K562 (cell line): ENCODE measurements around the gene NFS1. TPM values are rescaled to one million over a fixed set of nuclear protein-coding genes. Genes with fewer than 3 reads are reported as not detected.

Source experiments
- BRD9 ChIP-seq: fragments of 450-650 bp; IDR thresholded peaks from 2 replicates; pipeline ENCODE4 v1.6.1; 2018; ENCODE audit warnings: low read depth; ENCODE audit not compliant: partially characterized antibody
- CEBPZ ChIP-seq: fragments of 150-350 bp; IDR thresholded peaks from 2 replicates; pipeline ENCODE4 v1.6.1; 2014; ENCODE audit warnings: low read depth, mild to moderate bottlenecking, low read length, borderline replicate concordance
- CREM ChIP-seq: IDR thresholded peaks from 2 replicates; pipeline ENCODE4 v1.6.1; 2014; ENCODE audit warnings: antibody characterized with exemption, low read depth
- DDX20 ChIP-seq: fragments of 450-650 bp; IDR thresholded peaks from 2 replicates; pipeline ENCODE4 v1.6.1; 2016; ENCODE audit warnings: missing genetic modification characterization, low read depth, mild to moderate bottlenecking, missing compliant biosample characterization, moderate library complexity
- E2F3 ChIP-seq: fragments of 250-450 bp; sonication (Bioruptor Pico); IDR thresholded peaks from 2 replicates; pipeline ENCODE4 v1.4.0; 2020; ENCODE audit warnings: mild to moderate bottlenecking
- FOXP1 ChIP-seq: sonication (generic); formaldehyde crosslinking; IDR thresholded peaks from 2 replicates; pipeline ENCODE4 v1.8.0; 2022; ENCODE audit warnings: mild to moderate bottlenecking, missing genetic modification reagents
- GTF2F1 ChIP-seq: IDR thresholded peaks from 2 replicates; pipeline ENCODE4 v1.6.1; 2011; ENCODE audit warnings: low read depth, low read length, improper control_type of control experiment
- HES1 ChIP-seq: fragments of 450-650 bp; IDR thresholded peaks from 2 replicates; pipeline ENCODE4 v1.6.1; 2016; ENCODE audit warnings: low read depth, mild to moderate bottlenecking, moderate library complexity
- ILF3 ChIP-seq: fragments of 450-650 bp; IDR thresholded peaks from 2 replicates; pipeline ENCODE4 v1.6.1; 2018; ENCODE audit warnings: antibody characterized with exemption, mild to moderate bottlenecking, moderate library complexity, borderline replicate concordance
- KDM4B ChIP-seq, 2 experiments: fragments of 450-650 bp in 1 of 2; sonication (generic) in 1 of 2; IDR thresholded peaks; 2 replicates each; pipeline ENCODE4 v1.6.1; 2016 to 2017; ENCODE audit warnings: borderline replicate concordance in 2 of 2, antibody characterized with exemption in 1 of 2, low read depth in 1 of 2, mild to moderate bottlenecking in 1 of 2
- MAFG ChIP-seq: fragments of 450-650 bp; conservative IDR thresholded peaks from 2 replicates; pipeline ENCODE4 v1.6.1; 2016; ENCODE audit warnings: missing genetic modification characterization, missing compliant biosample characterization
- PTRF ChIP-seq: fragments of 450-650 bp; IDR thresholded peaks from 2 replicates; pipeline ENCODE4 v1.6.1; 2016; ENCODE audit warnings: mild to moderate bottlenecking, missing genetic modification characterization, missing compliant biosample characterization
- polyA plus RNA-seq, 8 experiments: library from polyadenylated mRNA; depleted of rRNA in 4 of 8; stranded (reverse) in 5 of 8; unstranded in 3 of 8; fragments of >200 nt; fragmentation: Nextera tagmentation in 2 of 8; fragmentation: Illumina TruSeq in 1 of 8; extraction: Ambion mirVana in 2 of 8; extraction: Trizol in 1 of 8; gene quantifications; 2 replicates each; pipeline versions ENCODE4 v1.2.1 to v1.2.3, GENCODE V29; 2011 to 2014; ENCODE audit warnings: inconsistent platforms in 1 of 8, missing spikeins in 1 of 8
- total RNA-seq, 7 experiments: library from RNA; depleted of rRNA in 6 of 7; stranded (reverse); fragments of >200 nt in 6 of 7; fragmentation: Illumina TruSeq in 2 of 7; extraction: Trizol in 2 of 7; gene quantifications; 2 replicates each; pipeline versions ENCODE4 v1.2.1 to v1.2.3, GENCODE V29; 2011 to 2021; ENCODE audit warnings: low replicate concordance in 1 of 7
- TF ChIP-seq, protein P1 (sequence below): fragments of 450-650 bp; formaldehyde crosslinking; IDR thresholded peaks from 2 replicates; pipeline ENCODE4 v1.4.0; 2020; ENCODE audit warnings: mild to moderate bottlenecking, moderate library complexity

The NFS1 gene
- total and polyA plus RNA-seq, 9 of the 15 experiments (the other 6 are each of a cell fraction or from before 2014, with no cell fraction given): 11.5 to 84.8 (median 47.1) TPM

DNA sequence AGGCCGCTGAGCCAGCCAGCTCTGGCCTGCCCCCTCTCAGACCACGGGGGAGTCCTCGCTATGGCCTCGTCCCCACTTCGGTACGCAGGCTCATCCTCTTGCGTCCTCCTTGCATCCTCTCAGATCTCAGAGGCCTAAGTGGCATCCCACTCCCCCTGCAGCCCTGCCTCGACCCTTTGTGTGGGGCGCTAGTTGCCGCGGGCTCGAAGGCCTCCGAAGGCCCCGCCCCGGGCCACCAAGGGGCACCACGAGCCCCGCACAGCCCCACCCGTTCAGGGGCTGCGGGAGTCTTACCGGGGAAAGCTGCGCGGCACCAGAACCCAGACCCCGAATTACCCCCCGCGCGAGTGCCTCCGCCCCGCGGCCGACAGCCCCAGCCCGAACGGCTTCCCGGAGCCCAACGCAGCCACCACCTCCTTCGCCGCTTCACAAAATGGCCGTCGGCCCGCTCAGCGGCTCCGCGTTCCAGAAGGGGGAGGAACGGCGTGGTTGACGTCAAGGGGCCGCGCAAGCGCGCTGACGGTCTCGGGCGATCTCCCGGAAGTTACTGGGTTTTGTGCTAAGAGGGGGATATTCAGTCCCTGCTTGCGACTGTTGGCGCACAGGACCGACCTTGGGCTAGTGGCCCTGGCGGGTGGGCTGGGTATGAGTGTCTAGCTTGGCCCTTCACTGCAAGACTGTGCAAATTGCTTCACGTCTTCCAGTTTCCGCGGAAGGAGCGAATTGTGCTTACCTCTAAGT, 34.5 kb downstream of the NFS1 start, which contains the start of the genes CPNE1 and RBM12 (continued):
- TF ChIP-seq, protein P1, sequence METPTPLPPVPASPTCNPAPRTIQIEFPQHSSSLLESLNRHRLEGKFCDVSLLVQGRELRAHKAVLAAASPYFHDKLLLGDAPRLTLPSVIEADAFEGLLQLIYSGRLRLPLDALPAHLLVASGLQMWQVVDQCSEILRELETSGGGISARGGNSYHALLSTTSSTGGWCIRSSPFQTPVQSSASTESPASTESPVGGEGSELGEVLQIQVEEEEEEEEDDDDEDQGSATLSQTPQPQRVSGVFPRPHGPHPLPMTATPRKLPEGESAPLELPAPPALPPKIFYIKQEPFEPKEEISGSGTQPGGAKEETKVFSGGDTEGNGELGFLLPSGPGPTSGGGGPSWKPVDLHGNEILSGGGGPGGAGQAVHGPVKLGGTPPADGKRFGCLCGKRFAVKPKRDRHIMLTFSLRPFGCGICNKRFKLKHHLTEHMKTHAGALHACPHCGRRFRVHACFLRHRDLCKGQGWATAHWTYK (CRISPR knock-in tag): no peak; the same call in none of the 2 replicates
- TF ChIP-seq ILF3 (no peak), FOXP1 (no peak), BRD9 (no peak), GTF2F1 (0 out of 2 replicates have a peak, but pooled peaks have one; percentile 71), MAFG (no peak), CREM (peak; percentile 91), KDM4B (IDR thresholded peaks at IDR 0.05; ENCODE audit: borderline replicate concordance in 2 of 2, low read depth in 1 of 2) (no peak; a peak in 1 of 4 replicates), E2F3 (CRISPR knock-in tag) (peak; percentile 26; the same call in 1 of the 2 replicates), DDX20 (tag) (no peak), CEBPZ (no peak), HES1 (no peak), PTRF (no peak)
